Keratinocyte (primary cell): ENCODE results near the gene DLG2.

Experiments used
- CTCF ChIP-seq, 3 experiments: IDR thresholded peaks in 1 of 3; conservative IDR thresholded peaks in 1 of 3; optimal IDR thresholded peaks in 1 of 3; 2 replicates in 2 of 3; 3 replicates in 1 of 3; pipeline versions ENCODE3 to v1.5.1; 2011; ENCODE audit warnings: low read length in 3 of 3, mild to moderate bottlenecking in 3 of 3, moderate library complexity in 2 of 3, control low read depth in 1 of 3, inconsistent platforms in 1 of 3; ENCODE audit not compliant: insufficient read depth in 2 of 3; ENCODE audit errors: extremely low read depth in 1 of 3
- EZH2 ChIP-seq: IDR thresholded peaks from one replicate; pipeline ENCODE4 v1.6.1; 2012; ENCODE audit warnings: inconsistent platforms, mild to moderate bottlenecking, low read length, moderate library complexity

- TF ChIP-seq EZH2 = no peak
- TF ChIP-seq CTCF (optimal IDR thresholded peaks at IDR 0.05 in 1 of 3, IDR thresholded peaks at IDR 0.05 in 1 of 3, conservative IDR thresholded peaks at IDR 0.05 in 1 of 3; ENCODE audit: extremely low read depth in 1 of 3, insufficient read depth in 2 of 3, low read length in 3 of 3) = no peak
These were observed 2134.1 kb downstream of the DLG2 start for GRCh38 chr11:83493034-83493433.
